GM21717 (cell line): ENCODE results near the gene SCG2.

Experiments
- ATAC-seq: cut with Tn5 transposase; IDR thresholded peaks from one replicate; pipeline ENCODE4 v1.9.1; 2021; ENCODE audit warnings: mild to moderate bottlenecking, moderate library complexity; ENCODE audit not compliant: unreplicated experiment

The SCG2 gene, protein sequence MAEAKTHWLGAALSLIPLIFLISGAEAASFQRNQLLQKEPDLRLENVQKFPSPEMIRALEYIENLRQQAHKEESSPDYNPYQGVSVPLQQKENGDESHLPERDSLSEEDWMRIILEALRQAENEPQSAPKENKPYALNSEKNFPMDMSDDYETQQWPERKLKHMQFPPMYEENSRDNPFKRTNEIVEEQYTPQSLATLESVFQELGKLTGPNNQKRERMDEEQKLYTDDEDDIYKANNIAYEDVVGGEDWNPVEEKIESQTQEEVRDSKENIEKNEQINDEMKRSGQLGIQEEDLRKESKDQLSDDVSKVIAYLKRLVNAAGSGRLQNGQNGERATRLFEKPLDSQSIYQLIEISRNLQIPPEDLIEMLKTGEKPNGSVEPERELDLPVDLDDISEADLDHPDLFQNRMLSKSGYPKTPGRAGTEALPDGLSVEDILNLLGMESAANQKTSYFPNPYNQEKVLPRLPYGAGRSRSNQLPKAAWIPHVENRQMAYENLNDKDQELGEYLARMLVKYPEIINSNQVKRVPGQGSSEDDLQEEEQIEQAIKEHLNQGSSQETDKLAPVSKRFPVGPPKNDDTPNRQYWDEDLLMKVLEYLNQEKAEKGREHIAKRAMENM

GRCh38 chr2:223601932-223602666 is at the start of gene SCG2:
Gene SCG2 (minus strand): TSS chr2:223602361. CDS start chr2:223599282, 3,079 bp downstream.
- peak; percentile 81 for ATAC-seq

DNA sequence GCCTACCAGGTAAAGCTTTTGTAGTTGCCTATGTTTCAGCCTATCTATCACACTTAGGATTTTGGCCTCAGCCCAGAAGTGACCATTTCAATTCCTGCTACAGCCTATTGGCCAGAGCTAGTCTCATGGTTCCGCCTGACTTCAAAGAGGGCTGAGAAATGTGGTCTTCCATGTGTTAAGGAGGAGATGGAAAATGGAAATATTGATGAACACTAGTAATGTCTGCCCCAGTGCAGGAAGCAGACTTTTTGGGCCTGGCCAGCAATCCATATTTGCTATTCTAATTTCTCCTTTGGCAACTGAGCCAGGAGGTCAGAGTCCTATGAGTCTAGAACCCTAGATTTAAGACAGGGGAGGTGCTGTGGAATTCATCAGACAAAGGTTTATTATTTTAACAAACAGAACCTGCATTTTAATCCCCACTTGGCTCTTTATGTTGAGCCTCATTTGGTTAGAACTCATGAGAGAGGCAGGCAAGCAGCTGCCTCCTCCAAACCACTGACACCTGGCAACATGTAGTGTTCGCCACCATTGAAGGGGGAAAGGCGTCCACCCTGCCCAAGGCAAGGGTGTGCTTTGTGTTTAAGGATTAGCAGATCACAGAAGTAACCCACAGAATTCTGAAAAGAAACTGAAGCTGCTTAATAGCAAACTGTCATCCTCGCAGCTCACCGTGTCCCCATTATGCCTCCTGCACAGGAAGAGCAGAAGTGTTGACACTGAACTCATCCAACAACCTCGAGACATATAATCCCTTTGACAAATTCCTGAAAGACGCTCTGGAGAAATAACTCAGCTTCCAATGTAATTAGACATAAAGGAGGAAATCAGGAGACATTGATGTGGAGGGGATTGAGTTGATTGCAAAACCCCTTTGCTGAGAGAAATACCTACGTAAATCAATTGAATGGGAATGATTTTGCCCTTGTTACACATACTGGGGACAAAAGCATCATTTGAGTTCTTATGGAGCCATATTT is 47.7 kb upstream of the SCG2 start:
- no peak for ATAC-seq

- no peak for ATAC-seq
Measured at GRCh38 chr2:223648755-223649154, 46.6 kb upstream of the SCG2 start.

- peak; percentile 79 for ATAC-seq
Measured at GRCh38 chr2:223647258-223647952, 45.2 kb upstream of the SCG2 start.

- ATAC-seq, result no peak
Measured at GRCh38 chr2:223644136-223644535, 42.0 kb upstream of the SCG2 start.

DNA sequence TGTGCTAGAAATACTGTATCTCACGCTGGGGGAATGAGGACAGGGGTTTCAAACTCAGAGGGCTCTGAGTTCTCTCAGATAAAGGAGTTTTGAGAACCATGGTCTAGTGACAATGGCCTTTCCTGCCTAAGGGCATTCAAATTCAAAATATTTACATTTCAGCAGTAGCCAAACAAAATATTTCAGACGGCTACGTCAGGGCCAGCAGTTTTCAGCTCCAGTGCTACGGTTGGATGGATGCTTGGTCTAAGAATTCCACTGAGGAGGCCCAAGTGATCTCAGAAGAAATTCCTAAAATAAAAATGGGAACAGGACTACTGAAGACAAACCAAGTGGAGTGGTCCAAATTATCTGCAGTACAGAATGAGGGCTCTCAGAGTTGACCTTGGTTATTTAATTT is 41.1 kb upstream of the SCG2 start:
- ATAC-seq, result no peak

DNA sequence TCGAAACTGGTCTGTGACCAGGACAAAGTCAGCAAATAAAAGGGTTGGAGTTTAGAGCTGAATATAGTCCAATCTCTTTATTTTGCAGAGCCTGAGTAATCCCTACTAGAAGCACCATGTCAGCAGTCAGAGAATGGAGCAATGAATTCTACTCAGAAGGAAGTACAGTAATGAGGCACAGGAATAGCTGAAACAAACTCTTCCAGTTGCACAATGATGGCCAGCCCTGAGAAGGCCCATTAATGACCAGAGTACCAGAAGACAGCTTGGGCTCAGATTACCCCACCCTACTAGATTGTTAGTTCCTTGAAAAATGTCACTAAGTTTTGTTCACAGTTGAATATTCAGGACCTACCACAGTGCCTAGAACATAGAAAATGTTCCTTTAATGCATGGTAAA is 40.3 kb upstream of the SCG2 start:
- ATAC-seq, result no peak

- ATAC-seq, result no peak
Measured at GRCh38 chr2:223641082-223641481, 38.9 kb upstream of the SCG2 start.

GRCh38 chr2:223635080-223635479 is 32.9 kb upstream of the SCG2 start:
- no peak for ATAC-seq

GRCh38 chr2:223634238-223634637 is 32.1 kb upstream of the SCG2 start:
- no peak for ATAC-seq

- ATAC-seq, result no peak
Measured at GRCh38 chr2:223633656-223634055, 31.5 kb upstream of the SCG2 start.

DNA sequence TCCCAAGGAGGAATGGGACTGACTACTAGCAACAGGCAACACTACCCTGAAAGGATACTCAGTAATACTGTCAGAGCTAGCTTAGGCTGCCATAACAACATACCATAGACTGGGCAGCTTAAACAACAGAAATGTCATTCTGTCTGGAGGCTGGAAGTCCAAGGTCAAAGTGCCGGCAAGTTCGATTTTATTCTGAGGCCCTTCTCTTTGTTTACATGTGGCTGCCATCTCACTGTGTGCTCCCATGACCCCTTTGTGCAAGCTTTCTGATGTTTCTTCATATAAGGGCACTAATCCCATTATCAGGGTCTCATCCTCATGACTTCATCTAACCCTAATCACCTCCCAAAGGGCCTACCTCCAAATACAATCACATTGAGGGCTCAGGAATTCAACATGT is 30.7 kb upstream of the SCG2 start:
- no peak for ATAC-seq

DNA sequence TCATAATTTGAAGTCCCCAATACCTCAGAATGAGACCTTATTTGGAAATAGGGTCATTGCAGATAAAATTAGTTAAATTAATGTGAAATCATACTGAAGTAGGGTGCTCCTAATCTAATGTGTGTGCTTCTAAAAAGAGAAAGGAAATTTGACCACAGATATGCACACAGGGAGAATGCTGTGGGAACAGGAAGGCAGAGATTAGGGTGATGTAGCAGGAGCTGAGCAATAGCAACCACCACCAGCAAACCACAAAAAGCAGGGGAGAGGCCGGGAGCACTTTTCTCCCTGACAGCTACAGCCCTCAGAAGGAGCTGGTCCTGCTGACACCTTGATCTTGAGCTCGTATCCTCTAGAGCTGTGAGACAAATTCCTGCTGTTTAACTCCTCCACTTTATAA is 24.6 kb upstream of the SCG2 start:
- ATAC-seq, result no peak

GRCh38 chr2:223625652-223626051 is 23.5 kb upstream of the SCG2 start:
- ATAC-seq, result no peak

- no peak for ATAC-seq
Measured at GRCh38 chr2:223621901-223622300, 19.7 kb upstream of the SCG2 start.

- ATAC-seq, result no peak
Measured at GRCh38 chr2:223619486-223620129, 17.4 kb upstream of the SCG2 start.

- ATAC-seq, result no peak
Measured at GRCh38 chr2:223618172-223619035, 16.2 kb upstream of the SCG2 start.

GRCh38 chr2:223614534-223614933 is 12.4 kb upstream of the SCG2 start:
- ATAC-seq, result no peak
